ENCODE results near the gene CLSTN1. TPM values are rescaled to one million over a fixed set of nuclear protein-coding genes. Genes with fewer than 3 reads are reported as not detected.

Gene CLSTN1
- polyA plus RNA-seq, 3 donors = 5.2 to 25.2 (median 5.3) TPM

DNA sequence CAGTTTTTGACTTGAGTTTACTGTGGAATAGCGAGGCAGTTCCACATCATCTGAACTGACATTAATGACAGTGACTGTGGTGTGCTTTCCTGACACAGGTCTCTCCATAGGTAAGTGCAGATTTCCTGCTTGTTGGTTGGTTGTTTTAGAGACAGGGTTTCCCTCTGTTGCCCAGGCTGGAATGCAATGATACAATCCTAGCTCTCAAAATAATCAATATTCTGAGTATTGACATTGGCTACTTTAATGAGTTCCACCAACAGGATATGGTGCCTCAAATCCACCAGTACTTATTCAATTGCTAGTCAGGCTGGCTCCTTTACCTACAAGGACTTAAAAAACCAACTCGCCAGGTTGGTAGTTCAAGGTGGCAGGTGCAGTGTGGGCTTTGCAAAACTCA lies 63.8 kb downstream of the CLSTN1 start:
- Mint-ChIP-seq H3K36me3 (peaks cover 15 to 27% of the 10 kb centered on the region in 2 donors), H3K27me3 (ENCODE audit: low read depth in 3 of 3) (no peaks in the 10 kb centered on the region), H3K27ac (no peak overlapping the region), H3K4me1 (peaks cover 35% of the 10 kb centered on the region), H3K4me3 (no peak overlapping the region), H3K9me3 (no peaks in the 10 kb centered on the region)
- Histone ChIP-seq H2AFZ (ENCODE audit: insufficient read depth, low read depth, low read length, poor library complexity, severe bottlenecking) (no peak overlapping the region), H4K20me1 (ENCODE audit: insufficient read depth, low read length) (peaks cover 45% of the 10 kb centered on the region), H3K9me3 (replicated peaks in 1 of 2; ENCODE audit: control insufficient read depth in 1 of 2, insufficient read depth in 1 of 2, low read length in 2 of 2) (no peaks in the 10 kb centered on the region), H3K36me3 (replicated peaks in 1 of 2; ENCODE audit: control insufficient read depth in 1 of 2, insufficient read depth in 2 of 2, low read length in 2 of 2) (peaks cover 0 to 10% of the 10 kb centered on the region in 2 donors), H3K4me1 (ENCODE audit: control insufficient read depth in 1 of 2, insufficient read depth in 2 of 2, low read length in 2 of 2) (peaks cover 14 to 23% of the 10 kb centered on the region in 2 donors), H3K27ac (ENCODE audit: low read depth in 1 of 2, low read length in 2 of 2) (peak overlapping the region in 1 of 2 donors; percentile 26), H3K4me3 (replicated peaks in 1 of 3; ENCODE audit: low read depth in 2 of 3, low read length in 3 of 3) (no peak overlapping the region), H3K27me3 (ENCODE audit: control insufficient read depth in 2 of 2, insufficient read depth in 2 of 2, low read length in 2 of 2) (no peaks in the 10 kb centered on the region), H3K9ac (ENCODE audit: insufficient read depth, low read length, poor library complexity, severe bottlenecking) (peak overlapping the region; percentile 15), H3K79me2 (ENCODE audit: insufficient read depth, low read length) (peaks cover 27% of the 10 kb centered on the region), H3K4me2 (replicated peaks; ENCODE audit: extremely low read depth, low read length, poor library complexity, severe bottlenecking) (peak overlapping the region; percentile 21)
- intact Hi-C loops (cut with micrococcal nuclease) = no loop called here
- WGBS (ENCODE audit: insufficient coverage) = no CpG with 5 or more reads among the region's 2 CpGs
- DNase-seq = no peak
- TF ChIP-seq, protein P1, sequence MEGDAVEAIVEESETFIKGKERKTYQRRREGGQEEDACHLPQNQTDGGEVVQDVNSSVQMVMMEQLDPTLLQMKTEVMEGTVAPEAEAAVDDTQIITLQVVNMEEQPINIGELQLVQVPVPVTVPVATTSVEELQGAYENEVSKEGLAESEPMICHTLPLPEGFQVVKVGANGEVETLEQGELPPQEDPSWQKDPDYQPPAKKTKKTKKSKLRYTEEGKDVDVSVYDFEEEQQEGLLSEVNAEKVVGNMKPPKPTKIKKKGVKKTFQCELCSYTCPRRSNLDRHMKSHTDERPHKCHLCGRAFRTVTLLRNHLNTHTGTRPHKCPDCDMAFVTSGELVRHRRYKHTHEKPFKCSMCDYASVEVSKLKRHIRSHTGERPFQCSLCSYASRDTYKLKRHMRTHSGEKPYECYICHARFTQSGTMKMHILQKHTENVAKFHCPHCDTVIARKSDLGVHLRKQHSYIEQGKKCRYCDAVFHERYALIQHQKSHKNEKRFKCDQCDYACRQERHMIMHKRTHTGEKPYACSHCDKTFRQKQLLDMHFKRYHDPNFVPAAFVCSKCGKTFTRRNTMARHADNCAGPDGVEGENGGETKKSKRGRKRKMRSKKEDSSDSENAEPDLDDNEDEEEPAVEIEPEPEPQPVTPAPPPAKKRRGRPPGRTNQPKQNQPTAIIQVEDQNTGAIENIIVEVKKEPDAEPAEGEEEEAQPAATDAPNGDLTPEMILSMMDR (IDR thresholded peaks at IDR 0.05) = no peak

DNA sequence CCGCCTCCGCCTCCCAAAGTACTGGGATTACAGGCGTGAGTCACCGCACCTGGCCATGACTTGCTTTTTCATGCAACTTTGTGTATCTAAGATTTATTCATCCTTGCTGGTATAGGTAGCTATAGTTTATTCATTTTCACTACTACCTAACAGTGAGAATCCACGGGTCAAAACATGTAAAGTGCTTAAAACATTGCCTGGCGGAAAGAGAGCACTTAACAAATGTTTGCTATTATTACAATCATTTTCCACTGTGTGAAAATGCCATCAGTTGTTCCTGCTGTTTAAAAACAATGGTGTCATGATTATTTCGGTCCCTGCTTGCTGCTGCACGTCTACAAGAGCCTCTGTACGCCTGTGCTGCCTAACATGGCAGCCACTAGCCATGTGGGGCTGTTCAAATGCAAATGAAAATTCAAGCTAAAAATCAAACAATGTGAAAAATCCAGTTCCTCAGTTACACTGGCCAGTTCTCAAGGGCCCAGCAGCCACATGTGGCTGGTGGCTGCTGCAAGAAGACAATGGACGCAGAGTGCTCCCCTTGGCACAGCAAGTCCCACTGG lies 65.1 kb downstream of the CLSTN1 start:
- Mint-ChIP-seq H3K36me3 (peaks cover 15 to 37% of the 10 kb centered on the region in 2 donors), H3K4me3 (no peak overlapping the region), H3K27ac (peak overlapping the region in 2 of 7 donors; percentile 19 to 79), H3K4me1 (peaks cover 29% of the 10 kb centered on the region), H3K27me3 (ENCODE audit: low read depth in 3 of 3) (no peaks in the 10 kb centered on the region), H3K9me3 (no peaks in the 10 kb centered on the region)
- H3K9ac ChIP-seq (ENCODE audit: insufficient read depth, low read length, poor library complexity, severe bottlenecking) = no peak overlapping the region
- H3K4me1 ChIP-seq (ENCODE audit: control insufficient read depth in 1 of 2, insufficient read depth in 2 of 2, low read length in 2 of 2) = peaks cover 14 to 17% of the 10 kb centered on the region in 2 donors
- no peak overlapping the region for H3K4me3 ChIP-seq (replicated peaks in 1 of 3; ENCODE audit: low read depth in 2 of 3, low read length in 3 of 3)
- no peak overlapping the region for H3K4me2 ChIP-seq (replicated peaks; ENCODE audit: extremely low read depth, low read length, poor library complexity, severe bottlenecking)
- no peak overlapping the region for H3K27ac ChIP-seq (ENCODE audit: low read depth in 1 of 2, low read length in 2 of 2)
- H3K9me3 ChIP-seq (replicated peaks in 1 of 2; ENCODE audit: control insufficient read depth in 1 of 2, insufficient read depth in 1 of 2, low read length in 2 of 2) = no peaks in the 10 kb centered on the region
- WGBS (ENCODE audit: insufficient coverage) = 88% methylated on average over 1 of the region's 10 CpGs
- H4K20me1 ChIP-seq (ENCODE audit: insufficient read depth, low read length) = peaks cover 34% of the 10 kb centered on the region
- TF ChIP-seq, protein P1 (IDR thresholded peaks at IDR 0.05) = no peak
- peaks cover 2 to 21% of the 10 kb centered on the region in 2 donors for H3K36me3 ChIP-seq (replicated peaks in 1 of 2; ENCODE audit: control insufficient read depth in 1 of 2, insufficient read depth in 2 of 2, low read length in 2 of 2)
- no peak overlapping the region for H2AFZ ChIP-seq (ENCODE audit: insufficient read depth, low read depth, low read length, poor library complexity, severe bottlenecking)
- DNase-seq = no peak
- H3K27me3 ChIP-seq (ENCODE audit: control insufficient read depth in 2 of 2, insufficient read depth in 2 of 2, low read length in 2 of 2) = no peaks in the 10 kb centered on the region
- intact Hi-C loops (cut with micrococcal nuclease) = no loop called here
- H3K79me2 ChIP-seq (ENCODE audit: insufficient read depth, low read length) = peaks cover 14% of the 10 kb centered on the region

Measured in CD14-positive monocyte (primary cell).